OCI-M2 (cell line): Measurements from ENCODE around the gene RNF38.
"Not testable (repeated sequence)": the region's sequence is repeated elsewhere in the genome, so short reads cannot be mapped to it uniquely, and the experiment has no call there.

ENCODE experiments used
- DNase-seq: peaks from one replicate; lab custom pipeline; 2025; ENCODE audit not compliant: unreplicated experiment; lab: John Stamatoyannopoulos, UW

RNF38 gene

GRCh38 chr9:36297798-36298197, 102.3 kb downstream of the RNF38 start:
- DNase-seq = no peak

- DNase-seq = not testable (repeated sequence)
Observed at GRCh38 chr9:36294996-36295395, 105.1 kb downstream of the RNF38 start.

- DNase-seq = no peak
Observed at GRCh38 chr9:36293918-36294317, 106.2 kb downstream of the RNF38 start.

- no peak for DNase-seq
Observed at GRCh38 chr9:36293171-36293570, 106.9 kb downstream of the RNF38 start.

GRCh38 chr9:36292641-36293040, 107.4 kb downstream of the RNF38 start:
- DNase-seq = no peak

GRCh38 chr9:36290996-36291395, 109.1 kb downstream of the RNF38 start:
- DNase-seq = no peak

- no peak for DNase-seq
Observed at GRCh38 chr9:36289836-36290435, 110.1 kb downstream of the RNF38 start.

- DNase-seq = no peak
Observed at GRCh38 chr9:36288070-36288469, 112.0 kb downstream of the RNF38 start.
